Measurements from ENCODE around the gene TMEM255B.

DNA sequence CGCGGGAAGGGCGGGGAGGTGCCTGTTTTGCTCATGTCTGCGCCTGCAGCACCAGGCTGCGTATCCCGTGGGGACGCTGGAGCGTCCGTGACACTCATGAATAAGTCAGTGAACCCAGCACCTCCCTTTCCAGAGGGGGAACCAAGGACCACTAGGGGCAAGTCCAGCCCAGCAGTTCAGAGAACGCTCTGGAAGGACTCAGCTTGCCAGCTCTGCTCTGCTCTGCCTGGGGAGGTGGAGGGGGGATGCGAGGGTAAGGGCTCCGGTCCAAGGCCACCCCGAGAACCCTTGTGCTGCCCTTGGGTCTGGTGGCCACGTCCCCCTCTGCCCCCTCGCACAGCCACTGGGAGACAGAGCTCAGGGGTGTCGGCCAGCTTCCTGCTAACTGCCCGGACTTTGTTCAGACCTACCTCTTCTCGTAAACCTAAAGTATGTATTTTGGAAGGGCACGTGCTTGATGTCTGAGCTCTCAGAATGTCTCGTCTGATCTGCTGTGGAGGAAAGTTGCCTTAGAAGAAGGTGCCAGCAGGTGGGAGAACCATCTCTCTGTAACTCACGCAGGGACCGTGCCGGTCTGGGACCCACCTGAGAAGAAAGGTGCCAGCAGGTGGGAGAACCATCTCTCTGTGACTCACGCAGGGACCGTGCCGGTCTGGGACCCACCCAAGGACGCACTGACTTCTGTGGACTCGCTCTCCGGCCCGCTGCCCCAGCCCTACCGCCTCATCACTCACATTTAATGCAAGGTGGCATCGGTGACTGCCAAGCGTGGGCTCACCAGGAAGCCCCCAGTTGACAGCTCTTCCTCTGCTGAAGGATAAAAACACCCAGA is 34.1 kb downstream of the TMEM255B start:
- TF ChIP-seq EP300 (IDR thresholded peaks at IDR 0.05) (no peak), POLR2A (IDR thresholded peaks at IDR 0.05) (no peak)

Data from upper lobe of left lung (tissue), 4 donors.